ENCODE measurements around the gene HCN4. TPM values are rescaled to one million over a fixed set of nuclear protein-coding genes. Genes with fewer than 3 reads are reported as not detected.
"Not testable (repeated sequence)": the region's sequence is repeated elsewhere in the genome, so short reads cannot be mapped to it uniquely, and the experiment has no call there.

Gene HCN4
- polyA plus RNA-seq, 3 donors = 0.87 to 1.2 (median 1.1) TPM

- DNase-seq (ENCODE audit: extremely low read depth in 1 of 11, low read depth in 9 of 11, low spot score in 4 of 11) = peak in 8 of 11 donors; percentile 13 to 46 (median 24)
Measured at GRCh38 chr15:73318463-73319351, 50.1 kb downstream of the HCN4 start.

GRCh38 chr15:73317651-73318462 lies 50.9 kb downstream of the HCN4 start:
- DNase-seq (ENCODE audit: extremely low read depth in 1 of 11, low read depth in 9 of 11, low spot score in 4 of 11) = no peak

- DNase-seq (ENCODE audit: extremely low read depth in 1 of 11, low read depth in 9 of 11, low spot score in 4 of 11) = no peak
Measured at GRCh38 chr15:73313861-73314260, 54.9 kb downstream of the HCN4 start.

DNA sequence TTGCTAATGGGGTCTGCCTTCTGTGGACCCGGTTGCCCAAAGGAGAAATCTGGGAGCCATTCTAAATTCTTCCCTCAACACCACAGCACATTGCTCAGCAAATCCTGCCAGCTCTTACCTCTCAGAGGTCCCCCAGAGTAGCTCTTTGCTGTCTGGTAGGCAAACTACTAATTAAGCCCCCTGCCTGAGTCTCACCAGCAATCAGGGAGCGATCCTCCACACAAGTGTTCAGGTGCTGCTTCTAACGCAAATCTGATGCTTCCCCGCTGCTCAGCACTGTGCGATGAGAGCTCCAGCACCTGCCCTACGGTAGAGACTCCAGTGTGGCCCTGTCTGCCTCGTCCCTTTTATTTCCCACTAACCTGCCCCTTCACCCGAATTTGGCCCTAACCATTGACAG lies 60.5 kb downstream of the HCN4 start:
- no peak for DNase-seq (ENCODE audit: extremely low read depth in 1 of 11, low read depth in 9 of 11, low spot score in 4 of 11)

DNA sequence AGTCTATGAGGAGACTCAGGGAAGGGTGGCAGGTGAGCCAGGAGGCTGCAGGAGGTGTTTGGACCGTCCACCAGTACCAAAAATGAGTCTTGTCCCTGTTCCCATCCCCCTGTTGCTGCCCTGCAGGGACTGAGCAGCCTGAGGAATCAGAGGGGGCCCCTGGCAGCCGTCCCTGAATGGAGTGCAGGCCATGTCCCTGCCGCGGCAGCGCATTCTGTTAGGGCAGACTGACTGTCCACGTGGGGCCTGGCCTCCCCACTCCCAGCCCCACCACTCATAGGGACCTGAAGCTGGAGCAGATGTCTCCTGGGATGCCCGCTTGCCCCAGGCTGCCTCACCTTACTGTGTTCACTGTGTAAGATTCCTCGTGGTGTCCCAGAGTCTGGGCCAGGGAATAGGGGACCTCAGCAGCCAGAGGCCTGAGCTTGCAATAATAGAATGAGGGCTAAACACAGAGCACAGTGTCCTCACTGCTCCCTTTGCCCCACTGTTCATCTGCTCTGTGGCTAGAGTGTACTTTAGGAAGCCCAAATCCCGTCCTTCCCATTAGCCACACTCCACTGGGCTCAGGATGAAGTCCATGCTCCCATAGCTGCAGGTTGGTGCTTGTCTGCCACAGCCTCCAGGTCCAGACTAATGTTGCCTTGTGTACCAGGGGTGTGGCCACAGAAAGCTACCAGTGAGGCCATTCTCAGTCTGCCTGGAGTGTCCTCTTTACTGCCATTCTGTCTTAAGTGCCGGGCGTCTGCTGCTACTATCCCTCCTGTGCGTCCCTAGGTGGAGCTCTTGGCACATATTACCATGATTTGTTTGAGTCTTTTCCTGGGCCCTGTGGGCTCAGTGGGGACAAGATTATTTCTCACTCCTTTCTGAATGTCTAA lies 63.2 kb downstream of the HCN4 start:
- DNase-seq (ENCODE audit: extremely low read depth in 1 of 11, low read depth in 9 of 11, low spot score in 4 of 11) = peak in 9 of 11 donors; percentile 32 to 57 (median 47)

GRCh38 chr15:73303636-73304035 lies 65.1 kb downstream of the HCN4 start:
- DNase-seq (ENCODE audit: extremely low read depth in 1 of 11, low read depth in 9 of 11, low spot score in 4 of 11) = peak in 9 of 11 donors; percentile 20 to 63 (median 36)

DNA sequence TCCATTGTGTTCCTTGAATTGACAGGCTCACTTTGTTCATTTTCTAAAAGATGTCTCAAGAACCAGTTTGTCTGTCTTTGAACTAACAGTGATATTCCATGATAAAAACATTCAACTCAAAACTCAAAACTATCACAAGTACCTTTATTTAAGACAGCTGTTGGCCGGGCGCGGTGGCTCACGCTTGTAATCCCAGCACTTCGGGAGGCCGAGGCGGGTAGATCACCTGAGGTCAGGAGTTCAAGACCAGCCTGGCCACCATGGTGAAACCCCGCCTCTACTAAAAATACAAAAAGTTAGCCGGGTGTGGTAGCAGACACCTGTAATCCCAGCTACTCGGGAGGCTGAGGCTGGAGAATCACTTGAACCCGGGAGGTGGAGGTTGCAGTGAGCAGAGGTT lies 68.5 kb downstream of the HCN4 start:
- not testable (repeated sequence) for DNase-seq (ENCODE audit: extremely low read depth in 1 of 11, low read depth in 9 of 11, low spot score in 4 of 11)

- DNase-seq (ENCODE audit: extremely low read depth in 1 of 11, low read depth in 9 of 11, low spot score in 4 of 11) = no peak
Measured at GRCh38 chr15:73298522-73299245, 70.1 kb downstream of the HCN4 start.

DNA sequence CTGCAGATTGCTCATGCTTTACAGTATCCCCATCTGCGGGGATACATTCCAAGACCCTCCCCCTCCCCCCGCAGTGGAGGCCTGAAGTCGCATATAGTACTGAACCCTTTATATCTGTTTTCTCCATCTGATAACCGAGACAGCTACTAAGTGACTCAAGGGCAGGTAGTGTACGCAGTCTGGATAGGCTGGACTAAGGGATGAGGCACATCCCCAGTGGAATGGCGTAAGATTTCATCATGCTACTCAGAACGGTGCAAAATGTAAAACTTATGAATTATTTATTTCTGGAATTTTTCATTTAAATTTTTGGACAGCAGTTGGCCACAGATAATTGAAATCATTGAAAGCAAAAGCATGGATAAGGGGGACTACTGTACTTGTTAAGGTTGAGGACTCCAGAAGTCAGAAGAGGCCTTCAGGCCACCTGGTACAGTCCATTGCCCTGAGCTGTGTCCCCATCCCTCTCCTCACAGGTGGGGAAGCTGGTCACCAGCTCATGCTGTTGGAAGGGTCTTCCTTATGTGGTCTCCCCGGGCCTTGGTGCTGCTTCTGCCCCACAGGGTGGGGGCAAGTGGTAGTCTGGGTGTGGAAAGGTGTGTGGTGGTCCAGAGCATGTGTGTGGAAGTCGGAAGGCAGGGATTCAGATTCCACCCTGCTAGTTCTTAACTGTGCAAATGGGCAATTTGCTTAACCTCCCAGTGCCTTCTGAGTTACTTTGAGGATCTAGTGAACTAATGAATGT lies 72.0 kb downstream of the HCN4 start:
- no peak for DNase-seq (ENCODE audit: extremely low read depth in 1 of 11, low read depth in 9 of 11, low spot score in 4 of 11)

GRCh38 chr15:73295630-73296286 lies 73.0 kb downstream of the HCN4 start:
- no peak for DNase-seq (ENCODE audit: extremely low read depth in 1 of 11, low read depth in 9 of 11, low spot score in 4 of 11)

- DNase-seq (ENCODE audit: extremely low read depth in 1 of 11, low read depth in 9 of 11, low spot score in 4 of 11) = no peak
Measured at GRCh38 chr15:73293773-73294172, 75.0 kb downstream of the HCN4 start.

DNA sequence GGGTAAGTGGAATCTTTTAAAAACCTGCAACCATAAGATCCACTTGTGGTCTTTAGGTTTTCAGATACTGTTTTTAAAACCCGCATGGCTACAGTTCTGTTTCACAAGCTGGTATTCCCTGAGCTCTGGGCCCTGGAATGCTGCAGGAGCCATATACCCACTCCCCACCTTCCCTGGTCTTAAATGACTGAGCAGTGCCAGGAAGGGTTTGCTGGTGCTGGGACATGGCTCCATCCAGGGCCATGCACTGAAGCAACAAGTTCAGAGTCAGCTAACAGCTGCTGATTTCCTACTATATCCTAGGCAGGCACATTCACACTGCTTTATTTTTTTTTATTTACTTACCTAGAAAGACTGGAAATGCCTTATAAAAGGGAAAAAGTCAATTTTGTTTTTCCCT lies 77.3 kb downstream of the HCN4 start:
- no peak for DNase-seq (ENCODE audit: extremely low read depth in 1 of 11, low read depth in 9 of 11, low spot score in 4 of 11)

- DNase-seq (ENCODE audit: extremely low read depth in 1 of 11, low read depth in 9 of 11, low spot score in 4 of 11) = no peak
Measured at GRCh38 chr15:73287019-73287418, 81.7 kb downstream of the HCN4 start.

DNA sequence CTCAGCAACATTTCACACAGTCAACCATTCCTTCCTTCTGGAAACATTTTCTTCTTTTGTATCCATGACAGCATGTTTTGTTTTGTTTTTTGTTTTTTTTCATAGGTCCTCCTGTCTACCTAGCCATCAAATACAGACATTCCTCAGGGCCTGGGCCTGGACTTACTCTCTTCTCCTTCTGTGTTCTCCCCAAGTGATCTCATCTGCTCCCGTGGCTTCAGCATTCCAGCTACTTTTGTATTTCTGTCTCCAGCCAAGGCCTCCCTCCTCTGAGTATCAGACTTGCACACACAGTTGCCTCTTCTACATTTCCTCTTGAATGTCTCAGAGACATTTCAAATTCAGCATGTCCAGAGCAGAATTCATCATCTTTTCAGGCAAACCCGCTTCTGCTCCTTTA lies 82.4 kb downstream of the HCN4 start:
- DNase-seq (ENCODE audit: extremely low read depth in 1 of 11, low read depth in 9 of 11, low spot score in 4 of 11) = no peak

DNA sequence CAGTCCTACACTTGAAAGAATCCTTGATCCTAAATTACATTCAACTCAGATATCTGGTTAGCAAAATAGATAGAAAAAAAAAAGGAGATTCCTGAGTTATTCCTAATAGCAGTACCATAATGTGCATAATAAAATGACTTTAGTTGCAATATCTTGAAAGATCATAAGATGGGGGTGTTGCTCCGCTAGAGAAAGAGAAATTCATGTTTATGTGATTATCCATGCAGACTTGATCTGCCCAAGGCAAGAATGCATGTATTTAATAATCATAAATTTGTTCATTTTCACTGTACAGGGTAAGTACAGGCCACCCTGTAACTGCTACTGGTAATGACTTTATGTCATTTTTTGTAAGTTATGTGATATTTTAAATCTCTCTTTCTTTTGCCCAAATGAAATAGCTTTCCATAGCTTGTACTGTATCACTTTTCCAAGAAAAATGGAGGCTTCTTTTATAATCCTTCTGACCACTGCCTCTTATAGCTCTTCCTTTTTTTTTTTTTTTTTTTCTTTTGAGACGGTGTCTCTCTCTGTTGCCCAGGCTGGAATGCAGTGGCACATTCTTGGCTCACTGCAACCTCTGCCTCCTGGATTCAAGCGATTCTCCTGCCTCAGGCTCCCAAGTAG lies 84.6 kb downstream of the HCN4 start:
- peak in 1 of 11 donors; percentile 14 for DNase-seq (ENCODE audit: extremely low read depth in 1 of 11, low read depth in 9 of 11, low spot score in 4 of 11)

DNA sequence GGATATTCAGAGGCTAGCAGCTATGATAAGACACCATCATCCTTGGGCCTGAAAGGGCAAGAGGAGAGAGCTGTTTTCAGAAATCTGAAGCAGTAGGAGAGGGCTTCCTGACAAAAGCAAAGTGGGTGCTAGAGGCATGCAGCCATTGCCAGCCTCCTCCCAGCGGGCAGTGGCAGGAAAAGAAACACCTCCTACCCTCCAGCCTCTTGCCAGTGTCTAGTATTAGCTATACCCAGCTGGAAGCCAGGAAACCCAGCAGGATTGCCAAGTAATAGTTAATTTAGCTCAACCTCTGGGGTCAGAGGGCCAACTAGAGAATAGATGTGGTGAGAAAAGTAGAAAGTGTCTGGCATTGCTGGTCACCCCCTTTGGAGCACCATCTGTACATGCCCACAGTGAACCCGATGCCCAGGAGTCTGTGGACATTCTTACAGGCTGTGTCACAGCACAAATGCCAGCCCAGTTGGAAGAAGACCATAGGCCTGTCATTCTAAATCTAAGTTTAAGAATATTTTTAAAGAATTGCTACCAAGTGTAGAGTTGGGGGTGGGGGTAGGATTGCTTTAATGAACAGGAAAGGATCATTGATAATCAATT lies 85.3 kb downstream of the HCN4 start:
- no peak for DNase-seq (ENCODE audit: extremely low read depth in 1 of 11, low read depth in 9 of 11, low spot score in 4 of 11)

Data from renal cortex interstitium (tissue), 11 donors.